GM23338 (cell line): Measurements from ENCODE around the gene SACM1L. TPM values are rescaled to one million over a fixed set of nuclear protein-coding genes. Genes with fewer than 3 reads are reported as not detected.

Source experiments
- ETS1 ChIP-seq: IDR thresholded peaks from 2 replicates; pipeline ENCODE4 v1.6.1; 2016; ENCODE audit warnings: antibody characterized with exemption
- REST ChIP-seq: IDR thresholded peaks from one replicate; pipeline ENCODE4 v1.6.1; 2018; ENCODE audit warnings: antibody characterized with exemption; ENCODE audit not compliant: unreplicated experiment
- ZNF114 ChIP-seq: fragments of 250-450 bp; sonication (Bioruptor Pico); IDR thresholded peaks from 2 replicates; pipeline ENCODE4 v1.5.0; 2020; ENCODE audit warnings: mild to moderate bottlenecking, moderate library complexity
- ZNF331 ChIP-seq: fragments of 250-450 bp; sonication (Bioruptor Pico); IDR thresholded peaks from 2 replicates; pipeline ENCODE4 v1.5.0; 2020; ENCODE audit warnings: low read depth, mild to moderate bottlenecking, moderate library complexity
- ZNF462 ChIP-seq: fragments of 250-450 bp; sonication (Bioruptor Pico); IDR thresholded peaks from 2 replicates; pipeline ENCODE4 v1.5.0; 2020; ENCODE audit warnings: mild to moderate bottlenecking, moderate library complexity
- polyA plus RNA-seq: library from polyadenylated mRNA; unstranded; fragments of >200 nt; fragmentation: Nextera tagmentation; extraction: Ambion mirVana; gene quantifications from 2 replicates; pipeline ENCODE4 v1.2.1, GENCODE V29; 2016
- total RNA-seq: library from RNA; depleted of rRNA; stranded (reverse); fragments of >200 nt; shearing (Covaris generic); gene quantifications from 2 replicates; pipeline ENCODE4 v1.2.3, GENCODE V29; 2014

The SACM1L gene
- total and polyA plus RNA-seq, 2 experiments from 2014 or later: 43.5 to 97.8 TPM

GRCh38 chr3:45719655-45720487 lies 30.7 kb downstream of the SACM1L start (continued):
- TF ChIP-seq ZNF462 (no peak), ZNF331 (CRISPR knock-in tag) (no peak), REST (no peak), ZNF114 (no peak), ETS1 (no peak)
